Measurements from ENCODE around the gene TBX4. TPM values are rescaled to one million over a fixed set of nuclear protein-coding genes. Genes with fewer than 3 reads are reported as not detected.

The TBX4 gene
- total RNA-seq, 4 donors from 2014 or later, result not detected

DNA sequence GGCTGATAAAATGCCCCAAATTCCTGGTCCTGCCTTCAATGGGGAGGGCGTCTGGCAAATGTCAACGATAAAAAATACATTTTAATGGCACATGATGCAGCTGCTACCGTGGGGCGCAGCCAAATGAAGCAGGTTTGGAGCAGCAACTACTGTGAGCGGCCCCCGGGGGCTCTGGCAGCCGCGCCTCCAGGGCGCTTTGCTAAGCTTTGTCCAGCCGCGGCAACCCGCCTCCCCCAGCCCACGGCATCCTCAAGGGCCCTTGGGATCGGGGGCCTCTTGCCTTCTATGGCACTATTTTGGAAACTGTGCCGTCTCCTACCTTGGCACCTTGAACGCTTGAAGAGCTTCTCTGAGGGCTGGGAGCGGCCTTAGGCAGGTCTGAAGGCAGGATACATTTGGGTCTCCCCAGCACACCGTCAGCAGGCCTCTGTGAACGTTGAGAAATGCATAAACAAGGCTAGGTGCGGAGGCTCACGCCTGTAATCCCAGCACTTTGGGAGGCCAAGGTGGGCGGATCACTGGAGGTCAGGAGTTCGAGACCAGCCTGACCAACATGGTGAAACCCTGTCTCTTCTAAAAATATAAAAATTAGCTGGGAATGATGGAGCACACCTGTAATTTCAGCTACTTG lies 25.1 kb downstream of the TBX4 start:
- Histone ChIP-seq H3K36me3 (no peaks in the 10 kb centered on the region), H3K4me1 (no peaks in the 10 kb centered on the region), H3K4me3 (no peak overlapping the region), H3K27me3 (no peaks in the 10 kb centered on the region), H3K9me3 (no peaks in the 10 kb centered on the region), H3K27ac (no peak overlapping the region)
- DNase-seq, result peak in 2 of 3 donors; percentile 20 to 25
- TF ChIP-seq POLR2A (IDR thresholded peaks at IDR 0.05), result no peak
- TF ChIP-seq, protein P1, sequence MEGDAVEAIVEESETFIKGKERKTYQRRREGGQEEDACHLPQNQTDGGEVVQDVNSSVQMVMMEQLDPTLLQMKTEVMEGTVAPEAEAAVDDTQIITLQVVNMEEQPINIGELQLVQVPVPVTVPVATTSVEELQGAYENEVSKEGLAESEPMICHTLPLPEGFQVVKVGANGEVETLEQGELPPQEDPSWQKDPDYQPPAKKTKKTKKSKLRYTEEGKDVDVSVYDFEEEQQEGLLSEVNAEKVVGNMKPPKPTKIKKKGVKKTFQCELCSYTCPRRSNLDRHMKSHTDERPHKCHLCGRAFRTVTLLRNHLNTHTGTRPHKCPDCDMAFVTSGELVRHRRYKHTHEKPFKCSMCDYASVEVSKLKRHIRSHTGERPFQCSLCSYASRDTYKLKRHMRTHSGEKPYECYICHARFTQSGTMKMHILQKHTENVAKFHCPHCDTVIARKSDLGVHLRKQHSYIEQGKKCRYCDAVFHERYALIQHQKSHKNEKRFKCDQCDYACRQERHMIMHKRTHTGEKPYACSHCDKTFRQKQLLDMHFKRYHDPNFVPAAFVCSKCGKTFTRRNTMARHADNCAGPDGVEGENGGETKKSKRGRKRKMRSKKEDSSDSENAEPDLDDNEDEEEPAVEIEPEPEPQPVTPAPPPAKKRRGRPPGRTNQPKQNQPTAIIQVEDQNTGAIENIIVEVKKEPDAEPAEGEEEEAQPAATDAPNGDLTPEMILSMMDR (IDR thresholded peaks at IDR 0.05), result no peak

- DNase-seq, result peak in 2 of 3 donors; percentile 15 to 31
- TF ChIP-seq, protein P1 (IDR thresholded peaks at IDR 0.05), result no peak
- no peak for TF ChIP-seq POLR2A (IDR thresholded peaks at IDR 0.05)
- no peaks in the 10 kb centered on the region for H3K27me3 ChIP-seq
- no peaks in the 10 kb centered on the region for H3K36me3 ChIP-seq
- H3K9me3 ChIP-seq, result no peaks in the 10 kb centered on the region
- H3K27ac ChIP-seq, result no peak overlapping the region
- H3K4me1 ChIP-seq, result no peaks in the 10 kb centered on the region
- no peak overlapping the region for H3K4me3 ChIP-seq
Measured at GRCh38 chr17:61478026-61478789, 26.0 kb downstream of the TBX4 start.

DNA sequence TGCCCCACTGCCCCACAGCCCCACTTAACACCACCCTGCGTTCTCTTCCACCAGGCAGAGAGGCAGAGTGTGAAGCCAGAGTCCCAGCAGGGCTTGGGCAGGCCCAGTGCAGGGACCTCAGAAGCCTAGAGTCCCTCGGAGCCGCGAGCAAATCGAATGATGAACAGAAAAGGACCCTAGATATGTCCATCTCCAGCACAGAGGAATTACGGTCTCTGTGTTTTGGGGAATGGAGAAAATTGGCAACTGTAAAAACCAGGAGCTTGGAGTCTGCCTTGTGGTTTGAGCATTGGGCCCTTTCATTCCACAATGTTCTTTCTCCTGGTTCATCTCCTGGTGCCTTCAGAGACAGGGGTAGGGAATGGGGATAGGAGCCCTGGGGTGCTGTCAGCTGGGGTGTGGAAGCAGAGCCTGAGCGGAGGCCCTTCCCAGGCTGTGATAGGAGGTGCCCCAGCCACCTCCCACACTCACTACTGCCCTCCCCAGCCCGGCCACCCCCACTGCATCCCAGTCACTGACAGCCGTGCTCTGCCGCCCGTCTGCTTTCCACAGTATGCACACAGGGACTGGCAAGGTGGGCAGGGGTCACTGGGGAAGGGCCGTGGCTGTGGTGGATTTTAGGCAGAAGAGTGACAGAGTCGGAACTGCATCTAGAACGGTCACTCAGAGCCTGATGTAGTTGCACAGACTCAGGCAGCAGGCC lies 26.7 kb downstream of the TBX4 start:
- no peak overlapping the region for H3K27ac ChIP-seq
- no peaks in the 10 kb centered on the region for H3K9me3 ChIP-seq
- TF ChIP-seq, protein P1 (IDR thresholded peaks at IDR 0.05), result no peak
- no peak for TF ChIP-seq POLR2A (IDR thresholded peaks at IDR 0.05)
- H3K36me3 ChIP-seq, result no peaks in the 10 kb centered on the region
- no peak overlapping the region for H3K4me3 ChIP-seq
- H3K4me1 ChIP-seq, result no peaks in the 10 kb centered on the region
- no peaks in the 10 kb centered on the region for H3K27me3 ChIP-seq
- DNase-seq, result peak in 2 of 3 donors; percentile 21 to 28

- no peaks in the 10 kb centered on the region for H3K9me3 ChIP-seq
- H3K27ac ChIP-seq, result no peak overlapping the region
- H3K4me1 ChIP-seq, result no peaks in the 10 kb centered on the region
- no peak overlapping the region for H3K4me3 ChIP-seq
- TF ChIP-seq, protein P1 (IDR thresholded peaks at IDR 0.05), result no peak
- no peak for TF ChIP-seq POLR2A (IDR thresholded peaks at IDR 0.05)
- DNase-seq, result peak in 2 of 3 donors; percentile 22 to 27
- H3K27me3 ChIP-seq, result no peaks in the 10 kb centered on the region
- H3K36me3 ChIP-seq, result no peaks in the 10 kb centered on the region
Measured at GRCh38 chr17:61479493-61480413, 27.5 kb downstream of the TBX4 start.

GRCh38 chr17:61480414-61480807 lies 28.2 kb downstream of the TBX4 start:
- Histone ChIP-seq H3K4me3 (no peak overlapping the region), H3K36me3 (no peaks in the 10 kb centered on the region), H3K9me3 (no peaks in the 10 kb centered on the region), H3K27ac (no peak overlapping the region), H3K27me3 (no peaks in the 10 kb centered on the region), H3K4me1 (no peaks in the 10 kb centered on the region)
- DNase-seq, result peak in 1 of 3 donors; percentile 21
- TF ChIP-seq, protein P1 (IDR thresholded peaks at IDR 0.05), result no peak
- no peak for TF ChIP-seq POLR2A (IDR thresholded peaks at IDR 0.05)

Data from Peyer's patch (tissue), 4 donors.